ENCODE measurements around the gene ZNF444. TPM values are rescaled to one million over a fixed set of nuclear protein-coding genes. Genes with fewer than 3 reads are reported as not detected.

ZNF444 gene
- total and polyA plus RNA-seq, 9 of the 15 experiments (the other 6 are each of a cell fraction or from before 2014, with no cell fraction given) = 0.39 to 40.0 (median 6.9) TPM

DNA sequence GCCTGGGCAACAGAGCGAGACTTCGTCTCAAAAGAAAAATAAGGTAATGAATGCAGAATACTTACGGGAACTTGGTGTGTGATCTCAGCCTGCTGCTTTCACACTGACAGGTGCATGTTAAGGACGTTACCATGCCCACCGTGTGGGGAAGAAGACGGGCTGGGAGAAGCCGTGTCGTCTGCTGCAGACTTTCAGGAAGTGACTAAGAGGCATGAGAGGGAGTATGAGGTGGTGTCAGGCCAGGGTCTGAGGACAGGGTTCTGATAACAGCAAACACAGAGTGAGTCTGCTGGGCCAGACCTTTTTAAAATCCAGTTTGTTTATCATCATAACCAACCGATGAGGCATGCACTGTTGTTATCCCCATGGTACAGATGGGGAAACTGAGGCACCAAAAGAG is 21.2 kb downstream of the ZNF444 start:
- Histone ChIP-seq H3K9me3 (replicated peaks; ENCODE audit: control insufficient read depth, insufficient read depth, low read depth, low read length) (no peaks in the 10 kb centered on the region), H3K36me3 (ENCODE audit: control insufficient read depth, insufficient read depth, low read length) (peaks cover 10% of the 10 kb centered on the region; the same call in 2 of the 3 replicates), H3K4me1 (replicated peaks in 1 of 2; ENCODE audit: control insufficient read depth in 2 of 2, insufficient read depth in 2 of 2, low read length in 2 of 2) (peaks cover 5 to 11% of the 10 kb centered on the region in 2 experiments; a peak in 4 of 5 replicates), H3K9ac (ENCODE audit: insufficient read depth in 1 of 2, low read depth in 2 of 2, low read length in 2 of 2) (no peak overlapping the region), H3K9me1 (ENCODE audit: control insufficient read depth, insufficient read depth, low read length) (no peaks in the 10 kb centered on the region), H4K20me1 (replicated peaks; ENCODE audit: control insufficient read depth, insufficient read depth, low read length) (no peaks in the 10 kb centered on the region; the same call in 1 of the 2 replicates), H3K4me3 (no peak overlapping the region), H3K27me3 (ENCODE audit: control insufficient read depth in 2 of 2, insufficient read depth in 2 of 2, low read length in 2 of 2) (no peaks in the 10 kb centered on the region), H2AFZ (ENCODE audit: low read depth, low read length) (no peak overlapping the region), H3K79me2 (ENCODE audit: control insufficient read depth, insufficient read depth, low read length) (no peaks in the 10 kb centered on the region), H3K27ac (ENCODE audit: extremely low read depth, low read depth, low read length) (no peak overlapping the region), H3K4me2 (ENCODE audit: insufficient read depth, low read length) (no peak overlapping the region)
- intact Hi-C loops (cut with micrococcal nuclease) (no loop called here), in situ Hi-C loops (cut with MboI) (no loop called here)
- ChIA-PET CTCF (ENCODE audit: low intra/inter-chr PET ratio) (no interaction called here), POLR2A (interaction anchor here (1.2 kb wide), 1 partner anchor 25 kb away, joined by 3 read pairs; no protein-coding TSS in a partner anchor)
- BruUV-seq (replicated peaks) = no TSS peak
- peak; percentile 79 for ATAC-seq
- peak in 2 of 4 experiments; percentile 56 to 67 for DNase-seq (ENCODE audit: extremely low read depth in 1 of 4, low spot score in 3 of 4)
- FAIRE-seq = peak; percentile 86
- WGBS (ENCODE audit: insufficient coverage, low coverage, missing lambda C conversion rate) = 21% methylated on average over 9 of the region's 9 CpGs
- TF ChIP-seq FOS (IDR thresholded peaks at IDR 0.05; ENCODE audit: extremely low read depth, insufficient read length) (peak; percentile 6), DDX20 (tag; IDR thresholded peaks at IDR 0.05; ENCODE audit: low read depth) (no peak), CBFA2T3 (IDR thresholded peaks at IDR 0.05) (peak; percentile 50; the same call in 1 of the 2 replicates), POLR2AphosphoS2 (IDR thresholded peaks at IDR 0.05; ENCODE audit: low read length) (0 out of 2 replicates have a peak, but pooled peaks have one; percentile 62), MEIS2 (IDR thresholded peaks at IDR 0.05; ENCODE audit: partially characterized antibody) (peak; percentile 44), CREM (IDR thresholded peaks at IDR 0.05; ENCODE audit: low read depth) (peak; percentile 49), SMAD4 (CRISPR knock-in tag; conservative IDR thresholded peaks at IDR 0.05) (0 out of 2 replicates have a peak, but pooled peaks have one; percentile 19), CHCHD3 (CRISPR knock-in tag; IDR thresholded peaks at IDR 0.05) (no peak), CTBP1 (IDR thresholded peaks at IDR 0.05; ENCODE audit: borderline replicate concordance) (0 out of 2 replicates have a peak, but pooled peaks have one; percentile 10), JUN (IDR thresholded peaks at IDR 0.05; ENCODE audit: borderline replicate concordance, low read depth, low read length) (peak; percentile 58; the same call in 1 of the 2 replicates), JUN (CRISPR knock-in tag; IDR thresholded peaks at IDR 0.05; ENCODE audit: borderline replicate concordance) (no peak), PRPF4 (IDR thresholded peaks at IDR 0.05; ENCODE audit: insufficient read depth, low read depth, low read length, poor library complexity, severe bottlenecking) (no peak), SPI1 (IDR thresholded peaks at IDR 0.05; ENCODE audit: borderline replicate concordance, low read depth, low read length) (peak; percentile 66; the same call in 1 of the 2 replicates), HDAC1 (IDR thresholded peaks at IDR 0.05) (0 out of 4 replicates have a peak, but pooled peaks of 1 of the 2 experiments have one; percentile 11), MTA3 (IDR thresholded peaks at IDR 0.05; ENCODE audit: borderline replicate concordance) (0 out of 2 replicates have a peak, but pooled peaks have one; percentile 20), ETV1 (tag; conservative IDR thresholded peaks at IDR 0.05; ENCODE audit: low read depth) (peak; percentile 63), SMARCA4 (IDR thresholded peaks at IDR 0.05) (peak; percentile 56), SMARCE1 (IDR thresholded peaks at IDR 0.05) (peak; percentile 43; the same call in 1 of the 2 replicates)
- TF ChIP-seq, protein P1, sequence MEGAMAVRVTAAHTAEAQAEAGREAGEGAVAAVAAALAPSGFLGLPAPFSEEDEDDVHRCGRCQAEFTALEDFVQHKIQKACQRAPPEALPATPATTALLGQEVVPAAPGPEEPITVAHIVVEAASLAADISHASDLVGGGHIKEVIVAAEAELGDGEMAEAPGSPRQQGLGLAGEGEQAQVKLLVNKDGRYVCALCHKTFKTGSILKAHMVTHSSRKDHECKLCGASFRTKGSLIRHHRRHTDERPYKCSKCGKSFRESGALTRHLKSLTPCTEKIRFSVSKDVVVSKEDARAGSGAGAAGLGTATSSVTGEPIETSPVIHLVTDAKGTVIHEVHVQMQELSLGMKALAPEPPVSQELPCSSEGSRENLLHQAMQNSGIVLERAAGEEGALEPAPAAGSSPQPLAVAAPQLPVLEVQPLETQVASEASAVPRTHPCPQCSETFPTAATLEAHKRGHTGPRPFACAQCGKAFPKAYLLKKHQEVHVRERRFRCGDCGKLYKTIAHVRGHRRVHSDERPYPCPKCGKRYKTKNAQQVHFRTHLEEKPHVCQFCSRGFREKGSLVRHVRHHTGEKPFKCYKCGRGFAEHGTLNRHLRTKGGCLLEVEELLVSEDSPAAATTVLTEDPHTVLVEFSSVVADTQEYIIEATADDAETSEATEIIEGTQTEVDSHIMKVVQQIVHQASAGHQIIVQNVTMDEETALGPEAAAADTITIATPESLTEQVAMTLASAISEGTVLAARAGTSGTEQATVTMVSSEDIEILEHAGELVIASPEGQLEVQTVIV (CRISPR knock-in tag; IDR thresholded peaks at IDR 0.05; ENCODE audit: borderline replicate concordance) = no peak
- TF ChIP-seq, protein P2, sequence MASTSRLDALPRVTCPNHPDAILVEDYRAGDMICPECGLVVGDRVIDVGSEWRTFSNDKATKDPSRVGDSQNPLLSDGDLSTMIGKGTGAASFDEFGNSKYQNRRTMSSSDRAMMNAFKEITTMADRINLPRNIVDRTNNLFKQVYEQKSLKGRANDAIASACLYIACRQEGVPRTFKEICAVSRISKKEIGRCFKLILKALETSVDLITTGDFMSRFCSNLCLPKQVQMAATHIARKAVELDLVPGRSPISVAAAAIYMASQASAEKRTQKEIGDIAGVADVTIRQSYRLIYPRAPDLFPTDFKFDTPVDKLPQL (IDR thresholded peaks at IDR 0.05; ENCODE audit: extremely low read depth, insufficient read length) = no peak
- TF ChIP-seq, protein P3, sequence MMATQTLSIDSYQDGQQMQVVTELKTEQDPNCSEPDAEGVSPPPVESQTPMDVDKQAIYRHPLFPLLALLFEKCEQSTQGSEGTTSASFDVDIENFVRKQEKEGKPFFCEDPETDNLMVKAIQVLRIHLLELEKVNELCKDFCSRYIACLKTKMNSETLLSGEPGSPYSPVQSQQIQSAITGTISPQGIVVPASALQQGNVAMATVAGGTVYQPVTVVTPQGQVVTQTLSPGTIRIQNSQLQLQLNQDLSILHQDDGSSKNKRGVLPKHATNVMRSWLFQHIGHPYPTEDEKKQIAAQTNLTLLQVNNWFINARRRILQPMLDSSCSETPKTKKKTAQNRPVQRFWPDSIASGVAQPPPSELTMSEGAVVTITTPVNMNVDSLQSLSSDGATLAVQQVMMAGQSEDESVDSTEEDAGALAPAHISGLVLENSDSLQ (IDR thresholded peaks at IDR 0.05) = peak; percentile 76
